ENCODE data around the gene HERC2. TPM values are rescaled to one million over a fixed set of nuclear protein-coding genes. Genes with fewer than 3 reads are reported as not detected.

HERC2 gene
- total and polyA plus RNA-seq, 2 of the 8 experiments (the other 6 are each of a cell fraction or from before 2014, with no cell fraction given) = 83.0 to 88.7 TPM

GRCh38 chr15:28182216-28182615 is 139.8 kb downstream of the HERC2 start:
- Histone ChIP-seq H3K23ac (ENCODE audit: insufficient read length) (no peak overlapping the region), H3K4me1 (replicated peaks in 1 of 4; ENCODE audit: control insufficient read depth in 3 of 4, insufficient read depth in 4 of 4, low read length in 3 of 4) (no peaks in the 10 kb centered on the region), H3K9ac (replicated peaks in 1 of 4; ENCODE audit: extremely low read depth in 1 of 4, low read depth in 3 of 4, low read length in 3 of 4) (no peak overlapping the region), H2BK20ac (ENCODE audit: low read length) (no peak overlapping the region), H4K8ac (ENCODE audit: extremely low read depth, insufficient read depth, low read length) (no peak overlapping the region), H3K56ac (replicated peaks; ENCODE audit: insufficient read length, low read depth, low read length) (no peak overlapping the region), H2AFZ (ENCODE audit: low read length) (no peak overlapping the region), H3K18ac (ENCODE audit: extremely low read depth, low read length) (no peak overlapping the region), H2AK5ac (ENCODE audit: low read depth, low read length) (no peak overlapping the region), H3K4me2 (ENCODE audit: insufficient read depth in 1 of 2, low read depth in 2 of 2, low read length in 2 of 2) (no peak overlapping the region), H3K79me2 (ENCODE audit: control insufficient read depth in 1 of 2, insufficient read depth in 2 of 2, low read length in 2 of 2) (no peaks in the 10 kb centered on the region), H3K27me3 (replicated peaks in 1 of 4; ENCODE audit: control insufficient read depth in 3 of 4, extremely low read depth in 1 of 4, insufficient read depth in 3 of 4, low read length in 3 of 4) (no peaks in the 10 kb centered on the region), H3K27ac (ENCODE audit: low read depth, low read length) (no peak overlapping the region), H2BK120ac (replicated peaks; ENCODE audit: low read depth, low read length) (no peak overlapping the region), H4K5ac (ENCODE audit: insufficient read length, low read depth, low read length) (no peak overlapping the region), H4K20me1 (replicated peaks in 1 of 2; ENCODE audit: control insufficient read depth in 1 of 2, insufficient read depth in 2 of 2, low read length in 2 of 2) (peaks cover 1% of the 10 kb centered on the region in 2 experiments), H3K9me3 (ENCODE audit: insufficient read depth in 2 of 2, low read depth in 1 of 2, low read length in 1 of 2) (no peaks in the 10 kb centered on the region), H2BK12ac (ENCODE audit: low read depth, low read length) (no peak overlapping the region), H3K23me2 (ENCODE audit: low read depth, low read length) (no peaks in the 10 kb centered on the region), H3K4ac (replicated peaks; ENCODE audit: insufficient read length, low read depth, low read length) (no peak overlapping the region), H3K4me3 (ENCODE audit: extremely low read depth in 1 of 4, insufficient read depth in 2 of 4, low read depth in 3 of 4, low read length in 4 of 4) (no peak overlapping the region), H2BK5ac (ENCODE audit: low read depth, low read length) (no peak overlapping the region), H3K14ac (ENCODE audit: insufficient read length) (no peak overlapping the region), H2BK15ac (ENCODE audit: low read length) (no peak overlapping the region), H4K91ac (replicated peaks; ENCODE audit: insufficient read length, low read length) (no peak overlapping the region), H3K36me3 (ENCODE audit: control insufficient read depth in 2 of 4, insufficient read depth in 4 of 4, low read length in 3 of 4) (peaks cover 4 to 37% (median 31%) of the 10 kb centered on the region in 4 experiments), H3K79me1 (ENCODE audit: low read depth, low read length) (no peaks in the 10 kb centered on the region)
- 84% methylated on average over 8 of the region's 8 CpGs; no CpG with 5 or more reads in 1 of the 2 experiments for WGBS, 2 experiments (ENCODE audit: extremely low coverage in 1 of 2, insufficient coverage in 1 of 2, insufficient read length in 1 of 2, insufficient replicate concordance in 2 of 2, low coverage in 1 of 2, low lambda C conversion rate in 2 of 2, missing lambda C conversion rate in 1 of 2)
- FAIRE-seq (no peak), DNase-seq (ENCODE audit: low read depth in 1 of 2, low spot score in 2 of 2) (no peak)
- CTCF ChIA-PET (ENCODE audit: partially characterized antibody) = interaction anchor here (1.0 kb wide), 1 partner anchor 32 kb away, joined by 3 read pairs; no protein-coding TSS in a partner anchor
- POLR2A ChIA-PET (ENCODE audit: partially characterized antibody) = no interaction called here
- TF ChIP-seq BRCA1 (IDR thresholded peaks at IDR 0.05; ENCODE audit: low read depth, low read length) (no peak), JUN (IDR thresholded peaks at IDR 0.05; ENCODE audit: low read depth, low read length) (no peak), CBX5 (IDR thresholded peaks at IDR 0.05; ENCODE audit: low read depth, low read length) (no peak), YY1 (IDR thresholded peaks at IDR 0.05; ENCODE audit: low read depth, low read length) (no peak), CREB1 (IDR thresholded peaks at IDR 0.05) (no peak), ATF2 (IDR thresholded peaks at IDR 0.05; ENCODE audit: low read length) (no peak), RAD21 (IDR thresholded peaks at IDR 0.05 in 1 of 2, conservative IDR thresholded peaks at IDR 0.05 in 1 of 2; ENCODE audit: low read depth in 2 of 2, low read length in 2 of 2) (no peak), MAX (IDR thresholded peaks at IDR 0.05) (no peak), MAFK (IDR thresholded peaks at IDR 0.05; ENCODE audit: low read depth, low read length) (no peak), SAP30 (IDR thresholded peaks at IDR 0.05; ENCODE audit: insufficient read depth, insufficient replicate concordance, low read length) (no peak), USF2 (IDR thresholded peaks at IDR 0.05; ENCODE audit: low read length) (no peak)
